Ectodermal cell (in vitro differentiated cells): ENCODE results near the gene PIGC.

Experiments
- H3K27ac ChIP-seq: 2 replicates; pipeline ENCODE4 v1.7.0; 2013; ENCODE audit warnings: mild to moderate bottlenecking, low read depth, low read length; ENCODE audit not compliant: insufficient read depth, poor library complexity, severe bottlenecking
- H3K27me3 ChIP-seq: 2 replicates; pipeline ENCODE4 v1.7.0; 2013; ENCODE audit warnings: mild to moderate bottlenecking, low read length; ENCODE audit not compliant: insufficient read depth, control insufficient read depth, poor library complexity, severe bottlenecking
- H3K36me3 ChIP-seq: one replicate; pipeline ENCODE4 v1.7.0; 2013; ENCODE audit warnings: low read length; ENCODE audit not compliant: control insufficient read depth, insufficient read depth
- H3K4me1 ChIP-seq: one replicate; pipeline ENCODE4 v1.7.0; 2013; ENCODE audit warnings: low read length; ENCODE audit not compliant: control insufficient read depth, insufficient read depth
- H3K4me3 ChIP-seq: 2 replicates; pipeline ENCODE4 v1.7.0; 2013; ENCODE audit warnings: low read depth, low read length, control low read depth; ENCODE audit not compliant: insufficient read depth
- H3K9me3 ChIP-seq: 2 replicates; pipeline ENCODE4 v1.7.0; 2013; ENCODE audit warnings: mild to moderate bottlenecking, low read length, moderate library complexity; ENCODE audit not compliant: control insufficient read depth
- WGBS, 2 experiments: methylation state at CpG; one replicate each; pipeline ENCODE4 v1.1.7; 2013; ENCODE audit warnings: missing lambda C conversion rate in 2 of 2; 5-methylcytosine and 5-hydroxymethylcytosine counted together

PIGC gene

DNA sequence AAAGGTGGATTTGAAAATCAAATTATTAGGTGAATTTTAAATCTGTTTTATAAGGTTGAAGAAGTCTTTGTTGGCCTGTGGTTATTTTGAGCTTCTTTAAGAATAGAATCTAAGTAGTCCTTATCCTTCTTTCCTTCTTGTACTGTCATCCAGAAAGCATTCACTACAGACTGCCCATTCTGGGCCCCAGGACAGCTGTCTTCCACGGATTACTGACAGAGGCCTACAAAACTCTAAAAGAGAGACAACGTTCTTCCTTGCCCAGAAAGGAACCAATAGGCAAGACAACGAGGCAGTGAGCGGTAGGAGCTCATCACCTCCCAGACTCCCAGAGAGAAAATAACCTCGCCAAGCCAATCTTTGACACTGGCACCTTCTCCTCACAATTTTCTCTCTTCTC is 24.4 kb upstream of the PIGC start:
- WGBS, 2 experiments: 83 to 91% methylated on average over 5 of the region's 5 CpGs
- H3K4me3 ChIP-seq: no peak overlapping the region
- H3K4me1 ChIP-seq: no peaks in the 10 kb centered on the region
- H3K36me3 ChIP-seq: no peaks in the 10 kb centered on the region
- no peaks in the 10 kb centered on the region for H3K9me3 ChIP-seq
- no peak overlapping the region for H3K27ac ChIP-seq
- no peaks in the 10 kb centered on the region for H3K27me3 ChIP-seq

GRCh38 chr1:172467446-172467845 is 23.6 kb upstream of the PIGC start:
- WGBS, 2 experiments: 79 to 84% methylated on average over 2 to 3 of the region's 3 CpGs
- no peaks in the 10 kb centered on the region for H3K9me3 ChIP-seq
- H3K27ac ChIP-seq: no peak overlapping the region
- no peaks in the 10 kb centered on the region for H3K27me3 ChIP-seq
- H3K4me1 ChIP-seq: no peaks in the 10 kb centered on the region
- H3K36me3 ChIP-seq: no peaks in the 10 kb centered on the region
- H3K4me3 ChIP-seq: no peak overlapping the region

DNA sequence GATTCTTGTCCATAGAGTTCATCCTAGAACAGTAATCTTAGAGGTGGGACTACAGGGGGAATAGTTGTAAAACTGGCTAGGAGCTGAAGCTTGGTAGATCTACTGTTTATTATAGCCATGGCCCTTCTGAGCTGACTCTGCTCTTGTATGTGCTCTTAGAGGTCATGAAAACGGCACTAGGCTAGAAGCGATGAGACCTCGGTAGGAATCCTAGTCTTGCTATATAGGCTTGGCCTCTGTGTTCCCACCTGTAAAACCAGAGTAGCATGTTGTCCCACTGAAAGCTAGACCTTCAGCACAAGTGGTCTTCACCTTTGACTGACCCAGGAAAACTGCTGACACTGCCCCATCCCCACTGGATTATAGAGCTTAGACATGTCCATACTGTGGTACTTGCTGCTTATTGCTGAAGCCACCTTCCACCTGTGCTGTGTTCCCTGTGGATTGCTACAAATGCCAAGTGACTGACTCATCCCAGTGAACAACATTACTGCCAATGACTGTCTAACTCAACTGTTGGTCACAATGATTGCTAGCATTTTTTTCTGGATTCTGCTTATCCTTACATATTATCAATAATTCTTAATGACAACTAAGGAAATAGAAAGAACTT is 23.0 kb upstream of the PIGC start:
- no peak overlapping the region for H3K27ac ChIP-seq
- WGBS, 2 experiments: 95 to 98% methylated on average over 3 of the region's 3 CpGs

GRCh38 chr1:172465617-172466016 is 21.7 kb upstream of the PIGC start:
- 93 to 94% methylated on average over 1 of the region's 1 CpG for WGBS, 2 experiments
- no peaks in the 10 kb centered on the region for H3K9me3 ChIP-seq
- H3K4me1 ChIP-seq: no peaks in the 10 kb centered on the region
- H3K27me3 ChIP-seq: no peaks in the 10 kb centered on the region
- no peak overlapping the region for H3K4me3 ChIP-seq
- no peak overlapping the region for H3K27ac ChIP-seq
- H3K36me3 ChIP-seq: no peaks in the 10 kb centered on the region

More for the DNA sequence above, 23.0 kb upstream of the PIGC start:
- H3K4me3 ChIP-seq: no peak overlapping the region
- no peaks in the 10 kb centered on the region for H3K36me3 ChIP-seq
- no peaks in the 10 kb centered on the region for H3K9me3 ChIP-seq
- no peaks in the 10 kb centered on the region for H3K4me1 ChIP-seq
- no peaks in the 10 kb centered on the region for H3K27me3 ChIP-seq

GRCh38 chr1:172460887-172461315 is 17.0 kb upstream of the PIGC start:
- Histone ChIP-seq H3K4me1 (peaks cover 4% of the 10 kb centered on the region), H3K36me3 (no peaks in the 10 kb centered on the region), H3K27me3 (no peaks in the 10 kb centered on the region), H3K9me3 (no peaks in the 10 kb centered on the region), H3K4me3 (no peak overlapping the region), H3K27ac (no peak overlapping the region)
- WGBS, 2 experiments: 53 to 58% methylated on average over 1 of the region's 1 CpG

GRCh38 chr1:172460177-172460576 is 16.3 kb upstream of the PIGC start:
- H3K36me3 ChIP-seq: no peaks in the 10 kb centered on the region
- H3K4me3 ChIP-seq: no peak overlapping the region
- H3K4me1 ChIP-seq: peaks cover 4% of the 10 kb centered on the region
- no CpG with 5 or more reads among the region's 1 CpG for WGBS, 2 experiments
- H3K9me3 ChIP-seq: no peaks in the 10 kb centered on the region
- no peaks in the 10 kb centered on the region for H3K27me3 ChIP-seq
- H3K27ac ChIP-seq: no peak overlapping the region

DNA sequence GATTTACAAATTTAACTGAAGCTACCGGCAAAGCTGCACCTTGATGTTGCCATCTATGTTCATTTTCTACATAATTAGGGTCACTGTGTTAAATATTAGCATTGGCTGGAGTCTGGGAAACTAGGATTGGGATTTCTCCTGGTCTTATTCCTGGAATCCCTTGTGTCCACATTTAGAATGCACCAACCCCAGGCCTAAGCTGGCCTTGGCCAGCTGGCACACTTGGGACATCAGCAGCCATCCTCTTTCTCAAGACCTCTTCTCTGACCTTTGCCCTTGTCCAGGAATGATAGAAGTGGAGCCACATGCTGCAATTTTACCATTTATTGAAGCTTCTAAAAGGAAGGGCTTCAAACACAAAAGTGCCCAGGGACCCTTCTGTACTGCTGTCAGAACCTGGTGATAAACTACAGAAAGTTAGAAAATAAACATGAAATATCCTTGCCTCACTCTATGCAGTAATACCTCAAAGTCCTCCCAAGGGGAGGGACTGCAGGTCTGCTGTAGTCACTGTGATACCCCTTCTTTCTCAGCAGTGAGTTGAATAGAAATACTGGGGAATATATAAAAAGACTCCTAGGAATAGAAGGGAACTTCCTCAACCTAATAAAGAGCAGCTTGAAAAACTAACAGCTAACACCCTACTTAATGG is 13.7 kb upstream of the PIGC start:
- Histone ChIP-seq H3K4me1 (peaks cover 4% of the 10 kb centered on the region), H3K36me3 (no peaks in the 10 kb centered on the region), H3K9me3 (no peaks in the 10 kb centered on the region), H3K27me3 (no peaks in the 10 kb centered on the region), H3K4me3 (no peak overlapping the region), H3K27ac (no peak overlapping the region)
- 91 to 100% methylated on average over 1 of the region's 1 CpG for WGBS, 2 experiments

- no peaks in the 10 kb centered on the region for H3K9me3 ChIP-seq
- no peaks in the 10 kb centered on the region for H3K27me3 ChIP-seq
- peaks cover 4% of the 10 kb centered on the region for H3K4me1 ChIP-seq
- 93 to 95% methylated on average over 5 of the region's 5 CpGs for WGBS, 2 experiments
- H3K36me3 ChIP-seq: no peaks in the 10 kb centered on the region
- no peak overlapping the region for H3K4me3 ChIP-seq
- no peak overlapping the region for H3K27ac ChIP-seq
Observed at GRCh38 chr1:172456344-172456769, 12.5 kb upstream of the PIGC start.

DNA sequence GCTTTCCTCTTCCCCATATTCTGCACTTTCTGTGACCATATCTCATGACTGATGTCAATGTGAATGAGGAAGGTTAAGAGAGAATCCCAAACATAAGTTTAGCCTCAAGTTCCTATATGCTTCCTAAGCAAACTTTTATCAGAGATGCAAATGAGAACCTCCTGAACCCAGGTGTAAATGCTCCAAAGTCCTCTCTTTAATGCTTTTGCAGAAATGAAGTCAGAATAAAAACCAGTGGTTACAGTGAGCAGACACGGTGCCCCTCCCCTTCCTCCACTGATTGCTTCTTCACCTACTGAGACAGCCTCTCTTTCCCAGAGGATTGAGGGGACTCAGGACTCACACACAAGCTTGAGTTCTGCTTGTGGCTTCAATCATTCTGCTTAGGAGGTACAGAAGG is 11.6 kb upstream of the PIGC start:
- Histone ChIP-seq H3K4me1 (peaks cover 4% of the 10 kb centered on the region), H3K4me3 (no peak overlapping the region), H3K27me3 (no peaks in the 10 kb centered on the region), H3K36me3 (no peaks in the 10 kb centered on the region), H3K27ac (no peak overlapping the region), H3K9me3 (no peaks in the 10 kb centered on the region)
- WGBS, 2 experiments: 80 to 97% methylated on average over 1 of the region's 1 CpG

GRCh38 chr1:172453607-172454006 is 9.7 kb upstream of the PIGC start:
- Histone ChIP-seq H3K27me3 (no peaks in the 10 kb centered on the region), H3K4me3 (no peak overlapping the region), H3K36me3 (no peaks in the 10 kb centered on the region), H3K27ac (no peak overlapping the region), H3K9me3 (no peaks in the 10 kb centered on the region), H3K4me1 (no peaks in the 10 kb centered on the region)
- WGBS, 2 experiments: 83% methylated on average over 1 of the region's 1 CpG; no CpG with 5 or more reads in 1 of the 2 experiments
